Inferior parietal cortex (tissue), 1 donor: ENCODE measurements around the gene CTTNBP2.
"Not testable (repeated sequence)": the region's sequence is repeated elsewhere in the genome, so short reads cannot be mapped to it uniquely, and the experiment has no call there.

Source experiments
- DNase-seq: peaks from one replicate; pipeline ENCODE4 v3.0.0-alpha.2; 2016; ENCODE audit errors: extremely low spot score

Gene CTTNBP2

DNA sequence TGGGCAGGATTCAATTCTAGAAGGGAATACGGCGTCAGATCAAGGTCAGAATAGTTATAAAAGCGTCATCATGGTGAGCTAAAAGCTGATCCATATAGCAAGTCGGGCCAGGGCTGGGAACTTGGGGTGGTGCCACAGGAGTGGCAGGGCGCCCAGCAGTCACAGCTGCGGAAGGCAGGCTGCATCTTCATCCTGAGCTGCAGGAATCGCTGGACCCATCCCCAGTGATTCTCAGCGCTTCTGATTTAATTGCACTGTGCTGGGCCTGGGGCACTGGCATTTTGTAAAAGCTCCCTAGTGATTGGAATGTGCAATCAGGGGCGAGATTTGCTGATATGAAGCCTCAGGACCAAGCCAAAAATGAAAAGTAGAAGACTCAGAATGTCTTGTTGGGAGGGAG, 135.3 kb downstream of the CTTNBP2 start:
- DNase-seq: no peak

DNA sequence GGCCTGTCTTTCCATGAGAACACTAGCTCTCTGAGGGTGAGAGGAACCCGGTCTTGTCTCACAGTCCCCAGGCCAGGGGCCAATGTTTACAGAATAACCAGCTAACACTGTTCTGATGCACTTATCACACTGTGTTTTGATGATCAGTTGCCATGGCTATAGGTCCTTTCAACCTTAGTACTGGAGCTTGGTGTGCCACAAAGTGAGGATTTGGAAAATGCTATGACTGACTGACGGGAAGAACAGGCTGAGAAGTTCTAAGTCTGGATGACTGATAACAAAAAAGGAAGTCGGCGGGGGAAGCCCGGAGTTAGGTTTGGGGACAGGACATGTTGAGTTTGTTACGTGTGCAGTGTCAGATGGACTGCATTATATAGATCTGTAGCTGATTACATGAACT, 141.8 kb downstream of the CTTNBP2 start:
- DNase-seq: no peak

DNA sequence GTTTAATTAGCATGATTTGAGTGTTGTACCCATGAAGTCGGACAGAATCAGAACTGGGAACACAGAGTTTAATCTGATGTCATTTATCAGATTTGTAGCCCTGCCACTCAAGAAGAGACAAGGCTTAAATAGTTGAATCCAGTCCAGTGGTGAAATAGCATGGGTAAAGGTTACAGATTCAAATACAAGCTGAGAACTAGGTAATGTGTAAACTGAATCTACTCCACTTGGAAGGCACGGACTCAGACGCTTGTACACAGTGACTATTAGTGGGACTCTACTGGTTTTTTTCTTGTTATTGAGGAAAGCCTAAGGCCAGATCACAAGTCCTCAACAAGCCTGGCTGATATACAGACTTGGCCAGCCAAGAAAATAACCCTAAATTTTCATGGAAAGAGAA, 142.9 kb downstream of the CTTNBP2 start:
- DNase-seq: no peak

DNA sequence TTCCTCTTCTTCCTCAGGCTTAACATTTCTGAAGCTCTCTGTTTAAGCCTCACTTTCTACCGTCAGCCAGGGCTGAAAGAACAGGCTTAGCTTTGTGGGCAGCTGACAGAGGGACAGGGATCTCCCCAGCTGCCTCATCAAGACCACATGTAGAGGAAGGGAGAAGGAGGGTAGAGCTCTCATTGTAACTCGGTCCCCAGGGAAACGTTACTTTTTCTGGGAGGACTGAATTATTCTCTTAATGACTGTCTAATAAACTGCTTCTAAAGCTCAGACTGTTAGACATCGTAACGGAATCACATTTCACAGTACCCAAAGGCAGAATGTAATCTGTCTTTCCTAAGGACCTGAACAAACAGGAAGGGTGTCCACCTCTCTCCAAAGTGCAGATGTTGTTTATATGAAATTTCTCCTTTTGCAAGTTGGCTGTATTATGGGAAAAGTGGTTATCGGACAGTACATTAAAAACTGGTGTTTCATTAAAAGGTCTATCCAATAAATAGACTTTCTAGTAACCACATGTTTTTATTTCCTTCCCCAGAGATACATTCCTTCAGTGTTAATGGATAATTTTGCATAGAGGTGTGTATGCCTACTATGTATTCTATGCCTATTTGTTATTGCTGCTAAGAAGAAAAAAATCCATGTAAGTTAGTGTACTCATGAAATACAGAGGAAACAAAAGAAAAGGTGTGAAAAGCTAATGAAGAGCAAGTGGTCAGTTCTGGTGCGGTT, 144.2 kb downstream of the CTTNBP2 start:
- DNase-seq: peak; percentile 61

DNA sequence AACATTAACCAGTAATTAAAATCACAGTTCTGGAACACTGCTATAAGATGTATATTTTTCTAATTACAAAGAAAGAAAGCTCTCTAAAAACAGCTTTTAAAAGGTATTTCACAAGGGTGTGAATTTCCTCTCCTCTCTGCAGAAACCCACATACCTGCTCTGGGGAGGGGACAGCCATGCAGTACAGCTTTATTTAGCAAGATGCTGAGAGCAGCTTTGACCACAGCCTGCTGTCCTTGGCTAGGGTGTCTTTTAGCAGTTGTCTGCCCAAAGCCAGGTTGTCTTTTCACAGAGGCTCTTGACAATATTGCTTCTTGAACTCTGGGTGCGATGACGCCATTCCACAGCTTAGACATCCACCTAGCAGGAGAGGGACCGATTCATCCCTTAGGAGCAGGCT, 148.3 kb downstream of the CTTNBP2 start:
- DNase-seq: no peak

DNA sequence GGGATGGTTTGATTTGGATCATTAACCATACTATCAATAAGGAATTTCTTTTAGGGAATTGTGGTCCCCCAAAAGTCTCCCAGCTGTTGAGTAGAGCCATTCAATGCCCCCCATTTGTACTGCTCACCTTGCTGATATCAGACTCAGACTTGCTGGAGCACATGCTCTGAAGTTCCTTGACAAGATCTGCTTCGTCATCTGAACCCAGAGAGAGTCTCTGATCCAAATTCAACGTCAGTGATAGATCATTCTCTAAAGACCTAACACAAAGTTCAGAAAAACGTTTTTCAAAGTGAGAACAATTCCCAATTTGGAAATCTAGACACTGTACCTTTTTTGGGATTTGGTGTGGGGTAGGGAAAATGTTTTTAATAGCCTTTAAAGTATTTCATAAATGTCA, 153.9 kb downstream of the CTTNBP2 start:
- DNase-seq: no peak

DNA sequence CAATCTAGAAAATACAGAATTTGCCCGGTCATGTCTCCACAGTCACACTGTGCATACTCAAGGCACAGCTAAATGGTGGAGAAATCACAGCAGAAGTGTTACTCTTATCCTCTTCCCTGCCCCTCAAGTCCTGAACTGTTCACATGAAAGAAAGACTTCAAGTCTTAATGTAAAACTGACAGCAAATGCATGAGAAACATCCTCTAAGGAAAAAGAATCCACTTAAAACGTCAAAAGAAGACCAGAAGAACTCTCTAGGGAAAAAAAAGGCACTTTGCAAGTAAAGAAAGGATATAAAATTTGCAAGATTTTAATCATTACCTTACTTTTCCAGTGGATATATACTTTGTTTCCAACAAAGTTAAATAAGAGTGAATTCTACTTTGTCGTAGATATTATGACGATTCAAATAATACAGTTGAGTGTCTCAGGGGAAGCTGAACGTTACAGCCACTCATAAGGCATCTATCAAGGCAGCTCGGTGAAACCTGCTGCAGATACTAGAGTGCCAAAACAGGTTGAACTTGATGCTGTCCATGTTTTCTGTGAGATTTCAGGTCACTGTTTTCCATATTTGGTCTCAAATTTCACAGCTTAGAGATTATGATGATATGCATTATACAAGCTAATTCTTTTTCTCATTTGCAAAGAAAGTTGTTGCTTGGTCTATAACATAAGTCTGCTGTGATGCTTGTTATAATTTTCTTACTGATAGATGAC, 155.0 kb downstream of the CTTNBP2 start:
- no peak for DNase-seq

DNA sequence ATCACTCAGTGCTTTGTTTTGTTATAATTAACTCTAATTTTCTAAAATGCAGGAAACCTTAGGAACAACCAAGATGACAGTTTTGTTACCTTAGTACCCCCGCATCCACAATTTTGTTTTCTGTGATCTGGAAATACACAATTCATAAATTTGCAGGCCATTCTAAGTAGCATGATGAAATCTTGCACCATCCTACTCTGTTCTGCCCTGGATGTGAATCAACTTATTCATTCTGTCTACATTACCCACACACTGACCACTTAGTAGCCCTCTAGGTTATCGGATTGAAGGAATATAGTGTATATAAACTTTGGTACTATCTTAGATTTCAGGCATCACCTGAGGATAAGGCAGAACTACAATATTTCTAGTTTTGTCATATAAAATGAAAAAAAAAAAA, 155.9 kb downstream of the CTTNBP2 start:
- no peak for DNase-seq

DNA sequence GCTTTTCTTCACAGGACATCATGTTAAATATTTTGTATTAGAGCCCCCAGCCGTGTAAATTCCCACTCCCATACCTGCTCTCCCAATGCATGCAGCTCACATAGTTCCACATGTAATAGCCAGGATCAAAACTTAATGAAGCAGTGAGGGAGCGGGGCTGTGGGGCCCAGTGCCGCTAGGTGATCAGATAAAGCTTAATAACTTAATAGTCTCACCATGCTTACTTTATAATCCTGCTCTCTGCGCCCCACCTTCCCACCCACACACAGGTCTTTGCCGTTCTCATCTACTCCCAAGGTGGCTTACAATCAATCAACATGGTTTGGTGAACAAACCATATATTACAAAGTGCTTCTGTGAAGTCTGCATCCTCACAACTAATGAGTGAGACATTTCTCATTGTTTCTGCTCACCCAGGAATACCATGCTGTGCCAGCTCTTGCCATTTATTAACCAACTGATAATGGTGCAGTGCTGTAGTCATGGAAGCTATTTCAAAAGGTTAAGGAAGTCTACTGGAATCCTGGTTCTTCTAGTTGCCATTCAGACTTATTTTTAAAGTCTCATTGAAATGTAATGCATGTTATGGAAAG, 156.4 kb downstream of the CTTNBP2 start:
- no peak for DNase-seq

DNA sequence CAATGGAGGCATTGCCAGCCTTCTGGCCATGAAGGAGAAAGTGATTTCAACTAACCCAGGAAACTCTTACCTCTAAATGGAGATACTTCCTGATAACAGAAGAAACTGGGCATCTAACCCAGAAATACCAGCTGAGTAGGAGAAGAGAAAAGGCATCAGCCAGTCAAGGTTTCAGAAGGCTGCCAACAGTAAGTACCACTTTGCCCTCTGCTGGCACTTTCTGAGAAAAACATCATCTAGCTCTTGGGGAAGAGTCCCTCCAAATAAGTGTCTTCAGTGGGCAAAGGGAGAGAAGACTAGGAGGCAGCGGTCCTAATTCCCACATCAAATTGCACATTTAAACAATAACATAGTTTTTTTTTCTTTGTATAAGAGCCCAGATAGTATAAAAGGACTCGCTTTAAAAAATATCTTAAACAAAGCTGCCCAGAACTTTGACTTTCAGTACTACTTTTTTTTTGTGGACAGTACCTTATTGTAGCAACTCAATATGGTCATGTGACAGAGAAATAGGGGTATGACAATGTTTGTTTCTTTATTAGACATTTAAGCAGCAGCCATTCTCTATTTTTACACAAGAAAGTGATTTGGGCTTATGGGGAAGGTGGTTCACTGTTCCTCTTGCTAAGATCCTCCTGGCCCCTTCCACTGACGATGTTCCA, 157.3 kb downstream of the CTTNBP2 start:
- peak; percentile 82 for DNase-seq

DNA sequence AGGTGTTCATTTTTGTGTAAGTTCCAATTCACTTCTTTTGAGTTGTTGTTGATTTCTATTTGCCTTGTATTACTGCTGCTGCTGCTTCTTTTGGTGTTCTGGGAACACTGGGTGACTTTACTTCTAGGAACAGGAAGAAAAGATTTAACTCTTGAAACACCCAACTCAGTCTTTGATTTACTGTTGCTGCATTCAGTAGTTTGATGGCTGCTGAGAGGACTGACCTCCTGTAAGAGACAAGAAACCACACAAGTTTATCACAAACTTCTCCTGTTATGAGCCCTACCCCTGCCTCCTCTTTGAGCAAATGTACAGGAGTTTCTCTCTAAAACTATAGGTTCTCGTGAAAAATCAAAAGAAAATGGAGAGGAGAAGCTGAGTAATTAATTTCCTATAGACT, 161.7 kb downstream of the CTTNBP2 start:
- no peak for DNase-seq

DNA sequence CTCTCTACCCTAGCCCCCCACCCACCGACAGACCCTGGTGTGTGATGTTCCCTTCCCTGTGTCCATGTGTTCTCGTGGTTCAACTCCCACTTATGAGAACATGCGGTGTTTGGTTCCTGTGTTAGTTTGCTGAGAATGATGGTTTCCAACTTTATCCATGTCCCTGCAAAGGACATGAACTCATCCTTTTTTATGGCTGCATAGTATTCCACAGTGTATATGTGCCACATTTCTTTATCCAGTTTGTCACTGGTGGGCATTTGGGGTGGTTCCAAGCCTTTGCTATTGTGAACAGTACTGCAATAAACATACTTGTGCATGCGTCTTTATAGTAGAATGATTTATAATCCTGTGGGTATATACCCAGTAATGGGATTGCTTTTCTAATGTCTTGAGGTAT, 165.1 kb downstream of the CTTNBP2 start:
- not testable (repeated sequence) for DNase-seq

DNA sequence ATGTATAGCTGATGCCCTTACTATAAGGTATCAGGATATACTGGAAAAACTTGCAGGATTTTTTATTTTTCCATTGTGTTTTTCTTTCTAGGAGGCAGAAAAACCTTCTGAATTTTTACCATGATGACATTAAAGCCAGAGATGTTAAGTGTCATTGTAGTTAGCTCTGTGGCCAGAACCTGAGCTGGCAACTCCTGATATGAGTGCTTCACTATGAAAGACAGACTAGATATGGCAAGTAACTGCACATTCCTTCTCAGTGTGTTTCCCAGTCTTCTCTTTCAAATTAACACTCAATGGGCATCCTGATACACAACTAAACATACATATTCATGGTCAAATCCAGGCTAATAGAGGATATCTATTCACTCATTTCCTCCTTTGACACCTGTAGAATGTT, 166.2 kb downstream of the CTTNBP2 start:
- no peak for DNase-seq

DNA sequence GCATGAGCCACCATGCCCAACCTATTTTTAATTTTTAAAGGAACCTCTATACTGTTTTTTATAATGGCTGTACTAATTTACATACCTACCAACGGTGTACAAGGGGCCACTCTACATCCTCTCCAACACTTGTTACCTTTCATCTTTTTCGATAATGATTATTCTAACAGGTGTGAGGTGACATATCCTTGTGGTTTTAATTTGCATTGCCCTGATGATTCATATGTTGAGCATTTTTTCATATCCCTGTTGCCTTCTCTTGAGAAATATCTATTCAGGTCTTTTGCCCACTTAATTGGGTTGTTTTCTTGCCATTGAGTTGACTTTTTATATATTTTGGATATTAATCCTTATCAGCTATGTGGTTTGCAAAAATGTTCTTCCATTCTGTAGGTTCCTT, 167.0 kb downstream of the CTTNBP2 start:
- DNase-seq: no peak

DNA sequence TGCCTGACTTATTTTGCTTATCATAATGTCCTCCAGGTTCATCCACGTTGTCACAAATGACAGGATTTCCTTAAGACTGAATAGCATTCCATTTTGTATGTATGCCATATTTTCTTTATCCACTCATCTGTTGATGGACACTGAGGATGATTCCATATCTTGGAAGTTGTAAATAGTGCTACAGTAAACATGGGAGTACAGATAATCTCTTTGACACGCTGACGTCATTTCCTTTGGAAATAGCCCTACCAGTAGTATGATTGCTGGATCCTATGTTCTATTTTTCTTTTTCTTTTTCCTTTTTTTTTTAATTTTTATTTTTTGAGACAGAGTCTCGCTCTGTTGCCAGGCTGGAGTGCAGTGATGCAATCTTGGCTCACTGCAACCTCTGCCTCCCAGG, 167.6 kb downstream of the CTTNBP2 start:
- DNase-seq: no peak

DNA sequence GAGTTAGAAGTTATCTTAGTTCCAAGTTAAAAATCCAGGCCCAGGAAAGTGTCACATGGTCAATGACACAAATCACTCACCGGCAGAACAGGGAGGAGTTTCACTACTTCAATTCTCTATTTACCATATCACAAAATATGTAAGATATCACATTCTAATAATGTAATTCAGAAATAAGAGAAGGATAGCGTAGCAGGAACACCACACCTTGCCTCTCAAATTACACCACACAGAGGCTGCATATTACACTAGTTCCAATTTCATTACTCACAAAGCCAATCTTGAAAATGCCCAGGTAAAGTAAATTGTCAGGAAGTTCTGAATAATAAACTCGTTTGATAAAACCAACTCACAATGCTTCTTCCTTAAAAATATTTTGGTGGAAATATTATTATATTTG, 169.2 kb downstream of the CTTNBP2 start:
- DNase-seq: no peak

DNA sequence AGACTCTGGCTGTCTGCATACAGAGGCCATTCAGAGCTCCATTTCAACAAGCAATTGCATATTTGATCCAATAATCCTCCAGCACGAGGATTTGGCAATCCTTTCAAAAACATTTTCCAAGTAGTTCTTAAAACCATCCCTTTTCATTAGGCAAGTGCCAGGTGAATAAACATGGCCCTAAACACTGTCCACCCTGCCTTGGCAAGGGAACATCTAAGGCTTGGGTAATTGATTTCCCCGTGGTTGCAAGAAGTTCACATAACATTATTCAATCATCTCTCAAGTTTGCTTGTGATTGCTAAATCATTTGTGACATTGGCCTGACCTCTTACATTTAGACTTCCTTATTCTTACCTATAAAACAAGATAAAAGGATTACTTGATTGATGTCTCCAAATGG, 175.2 kb downstream of the CTTNBP2 start:
- DNase-seq: no peak

DNA sequence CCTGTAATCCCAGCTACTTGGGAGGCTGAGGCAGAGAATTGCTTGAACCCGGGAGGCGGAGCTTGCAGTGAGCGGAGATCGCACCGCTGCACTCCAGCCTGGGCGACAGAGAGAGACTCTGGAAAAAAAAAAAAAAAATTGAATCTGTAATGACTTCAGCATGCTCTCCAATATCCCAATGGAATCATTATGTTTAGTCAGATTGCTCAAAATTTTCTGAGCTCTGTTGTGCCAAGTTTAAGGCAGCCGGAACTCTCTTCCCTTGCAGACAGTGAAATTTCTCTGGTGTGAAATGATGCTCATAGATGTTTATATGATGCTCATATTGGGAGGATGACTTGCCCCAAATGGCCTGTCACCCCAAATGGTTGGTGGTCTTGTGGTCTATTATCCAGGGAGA, 180.9 kb downstream of the CTTNBP2 start:
- DNase-seq: no peak

DNA sequence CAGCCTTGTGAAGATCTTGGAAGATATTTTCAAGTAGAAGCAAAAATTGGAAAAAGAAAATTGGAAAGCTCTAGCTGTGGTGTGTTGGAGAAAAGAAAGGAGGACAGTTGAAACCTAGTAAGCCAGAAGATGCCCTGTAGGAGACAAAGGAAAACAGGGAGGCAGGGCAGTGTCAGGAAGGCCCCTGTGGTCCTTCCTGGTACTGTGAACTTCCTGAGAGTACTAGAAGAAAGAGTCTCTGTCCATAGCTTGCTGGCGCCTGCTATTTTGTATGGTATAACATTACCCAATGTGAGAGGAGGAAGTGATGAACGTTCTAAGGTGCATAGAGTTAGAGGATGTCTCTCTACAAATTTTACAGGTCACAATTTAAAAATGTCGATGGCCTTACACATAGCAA, 183.1 kb downstream of the CTTNBP2 start:
- no peak for DNase-seq

DNA sequence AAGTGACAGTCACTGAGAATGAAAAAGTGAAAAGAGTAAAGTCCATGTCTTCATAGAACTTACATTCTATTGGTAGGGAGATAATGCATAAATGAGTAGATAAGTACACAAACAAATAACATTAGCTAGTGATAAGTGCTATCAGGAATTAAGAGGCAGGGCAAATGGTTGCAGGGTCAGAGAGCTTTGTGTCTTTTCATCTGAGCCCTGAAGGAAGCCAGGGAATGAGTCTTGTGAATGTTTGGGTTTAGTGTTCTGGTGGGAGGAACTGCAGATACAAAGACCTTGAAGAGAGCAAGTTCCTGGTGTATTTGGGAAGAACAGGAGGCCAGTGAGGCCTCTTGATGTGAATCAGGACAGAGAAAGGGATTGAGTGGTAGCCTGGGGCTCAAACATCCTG, 183.8 kb downstream of the CTTNBP2 start:
- no peak for DNase-seq

DNA sequence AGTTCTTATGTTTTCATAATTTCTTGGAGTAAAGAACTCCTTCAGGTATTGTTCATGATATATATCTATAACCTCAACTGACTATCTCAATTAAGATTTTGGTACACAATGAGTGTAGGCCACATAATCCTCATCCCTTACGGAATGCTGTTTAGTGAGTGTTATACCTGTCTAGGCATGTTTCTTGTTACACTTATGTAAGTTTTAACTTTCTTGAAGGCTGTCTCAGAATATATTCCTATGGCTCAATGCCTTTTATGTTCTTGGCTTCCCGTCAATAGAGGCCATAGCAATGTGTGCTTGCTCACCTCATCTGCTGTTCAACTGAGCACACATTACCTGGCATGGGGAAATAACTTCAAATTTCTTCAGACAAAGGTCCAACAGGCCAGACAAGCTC, 185.1 kb downstream of the CTTNBP2 start:
- no peak for DNase-seq

DNA sequence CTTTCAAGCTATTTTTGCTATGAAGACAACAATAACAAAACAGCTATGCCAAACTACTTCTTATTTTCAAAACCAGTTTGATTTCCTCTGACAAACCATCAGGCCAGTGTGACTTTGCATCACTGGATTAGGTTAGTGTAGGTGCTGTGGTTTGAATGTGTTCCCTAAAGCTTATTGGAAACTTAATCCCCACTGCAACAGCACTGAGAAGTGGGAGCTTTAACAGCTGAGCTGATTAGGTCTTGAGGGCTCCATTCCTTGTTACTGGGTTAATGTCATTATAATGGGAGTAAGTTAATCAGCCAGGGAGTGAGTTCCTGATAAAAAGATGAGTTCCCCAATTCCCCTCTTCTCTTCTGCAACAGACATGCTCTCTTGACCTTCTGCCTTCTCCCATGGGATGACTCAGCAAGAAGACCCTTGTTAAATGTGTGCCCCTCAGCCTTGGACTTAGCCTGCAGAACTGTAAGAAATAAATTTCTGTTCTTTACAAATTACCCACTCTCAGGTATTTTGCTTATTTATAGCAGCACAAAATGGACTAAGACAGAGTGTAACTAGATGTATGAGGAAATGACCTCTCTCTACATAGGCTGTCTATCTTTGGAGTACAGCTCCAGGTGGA, 186.8 kb downstream of the CTTNBP2 start:
- DNase-seq: no peak
